ENCODE results near the gene ISYNA1.

- no peak for TF ChIP-seq CTCF (CRISPR knock-in tag; IDR thresholded peaks at IDR 0.05)
- TF ChIP-seq FOXP4 (CRISPR knock-in tag; IDR thresholded peaks at IDR 0.05): no peak; the same call in 1 of the 2 replicates
Measured at GRCh38 chr19:18440936-18441803, 3.2 kb upstream of the ISYNA1 start.
